PFSK-1 (cell line): Measurements from ENCODE around the gene DRAXIN.

ENCODE experiments used
- TAF1 ChIP-seq: IDR thresholded peaks from 2 replicates; pipeline ENCODE4 v1.6.1; 2012; ENCODE audit warnings: low read length, control low read depth, borderline replicate concordance; ENCODE audit not compliant: insufficient read depth
- TF ChIP-seq, protein P1 (sequence below), 2 experiments: IDR thresholded peaks; 2 replicates each; pipeline versions ENCODE4 v1.6.1 to v1.8.0; 2011 to 2012; ENCODE audit warnings: low read depth in 2 of 2, low read length in 2 of 2, control low read depth in 1 of 2, inconsistent platforms in 1 of 2, mild to moderate bottlenecking in 1 of 2, moderate library complexity in 1 of 2; ENCODE audit not compliant: insufficient read depth in 1 of 2

DNA sequence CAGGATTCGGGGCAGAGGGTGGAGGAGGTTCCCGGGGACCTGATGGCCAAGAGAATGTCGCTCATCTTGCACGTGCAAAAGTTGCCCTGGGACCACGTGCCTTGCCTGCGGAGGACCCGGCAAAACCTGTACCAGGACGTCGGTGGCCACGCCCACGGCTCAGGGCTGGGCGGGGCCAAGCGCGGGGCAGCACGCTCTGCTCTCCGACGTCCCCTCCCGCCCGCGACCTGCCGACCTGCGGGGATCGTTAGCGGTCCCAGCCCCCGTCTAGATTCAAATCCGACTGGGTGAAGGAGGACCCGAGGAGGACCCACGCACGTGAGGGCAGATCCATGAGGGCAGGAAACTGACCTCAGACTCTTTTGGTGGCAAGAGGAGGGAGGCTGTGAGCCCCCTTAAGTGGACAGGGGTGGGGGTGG, 70.5 kb downstream of the DRAXIN start, which contains the start of gene C1orf167:
- TF ChIP-seq, protein P1, sequence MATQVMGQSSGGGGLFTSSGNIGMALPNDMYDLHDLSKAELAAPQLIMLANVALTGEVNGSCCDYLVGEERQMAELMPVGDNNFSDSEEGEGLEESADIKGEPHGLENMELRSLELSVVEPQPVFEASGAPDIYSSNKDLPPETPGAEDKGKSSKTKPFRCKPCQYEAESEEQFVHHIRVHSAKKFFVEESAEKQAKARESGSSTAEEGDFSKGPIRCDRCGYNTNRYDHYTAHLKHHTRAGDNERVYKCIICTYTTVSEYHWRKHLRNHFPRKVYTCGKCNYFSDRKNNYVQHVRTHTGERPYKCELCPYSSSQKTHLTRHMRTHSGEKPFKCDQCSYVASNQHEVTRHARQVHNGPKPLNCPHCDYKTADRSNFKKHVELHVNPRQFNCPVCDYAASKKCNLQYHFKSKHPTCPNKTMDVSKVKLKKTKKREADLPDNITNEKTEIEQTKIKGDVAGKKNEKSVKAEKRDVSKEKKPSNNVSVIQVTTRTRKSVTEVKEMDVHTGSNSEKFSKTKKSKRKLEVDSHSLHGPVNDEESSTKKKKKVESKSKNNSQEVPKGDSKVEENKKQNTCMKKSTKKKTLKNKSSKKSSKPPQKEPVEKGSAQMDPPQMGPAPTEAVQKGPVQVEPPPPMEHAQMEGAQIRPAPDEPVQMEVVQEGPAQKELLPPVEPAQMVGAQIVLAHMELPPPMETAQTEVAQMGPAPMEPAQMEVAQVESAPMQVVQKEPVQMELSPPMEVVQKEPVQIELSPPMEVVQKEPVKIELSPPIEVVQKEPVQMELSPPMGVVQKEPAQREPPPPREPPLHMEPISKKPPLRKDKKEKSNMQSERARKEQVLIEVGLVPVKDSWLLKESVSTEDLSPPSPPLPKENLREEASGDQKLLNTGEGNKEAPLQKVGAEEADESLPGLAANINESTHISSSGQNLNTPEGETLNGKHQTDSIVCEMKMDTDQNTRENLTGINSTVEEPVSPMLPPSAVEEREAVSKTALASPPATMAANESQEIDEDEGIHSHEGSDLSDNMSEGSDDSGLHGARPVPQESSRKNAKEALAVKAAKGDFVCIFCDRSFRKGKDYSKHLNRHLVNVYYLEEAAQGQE (IDR thresholded peaks at IDR 0.05; ENCODE audit: insufficient read depth in 1 of 2, low read depth in 2 of 2, low read length in 2 of 2): no peak
- TF ChIP-seq TAF1: no peak
